ENCODE measurements around the gene FHOD1.

Gene FHOD1

GRCh38 chr16:67184453-67184994, 62.8 kb downstream of the FHOD1 start:
- peaks cover 7% of the 10 kb centered on the region for H3K79me1 ChIP-seq (ENCODE audit: low read depth, low read length)
- H2BK120ac ChIP-seq (ENCODE audit: low read depth, low read length): no peak overlapping the region
- H3K18ac ChIP-seq (ENCODE audit: low read length): peak overlapping the region; percentile 89
- H3K4me3 ChIP-seq (ENCODE audit: low read length in 2 of 2): peak overlapping the region; percentile 54 to 90
- peaks cover 9 to 17% of the 10 kb centered on the region in 2 donors for H3K4me1 ChIP-seq (ENCODE audit: control insufficient read depth in 2 of 2, insufficient read depth in 1 of 2, low read depth in 1 of 2, low read length in 2 of 2)
- peak overlapping the region; percentile 37 for H2AK5ac ChIP-seq (ENCODE audit: low read depth, low read length)
- H3K14ac ChIP-seq (ENCODE audit: low read length): peak overlapping the region; percentile 38
- no peak overlapping the region for H3K4ac ChIP-seq (ENCODE audit: low read length)
- H3K27ac ChIP-seq (replicated peaks; ENCODE audit: low read length): no peak overlapping the region
- peak overlapping the region; percentile 70 for H3K9ac ChIP-seq (ENCODE audit: low read depth, low read length, poor library complexity)
- peaks cover 5 to 33% (median 8%) of the 10 kb centered on the region in 3 experiments for H3K27me3 ChIP-seq (ENCODE audit: control insufficient read depth in 3 of 3, insufficient read depth in 3 of 3, low read depth in 1 of 3, low read length in 3 of 3)
- no CpG with 5 or more reads among the region's 59 CpGs for WGBS, 2 donors (ENCODE audit: extremely low coverage in 2 of 2, insufficient read length in 2 of 2, insufficient replicate concordance in 1 of 2)
- peak overlapping the region; percentile 98 for H3K23ac ChIP-seq (ENCODE audit: low read depth, low read length, poor library complexity)
- H4K91ac ChIP-seq (ENCODE audit: low read depth, low read length, poor library complexity): peak overlapping the region; percentile 30
- DNase-seq (ENCODE audit: low spot score): no peak
- H3K9me3 ChIP-seq (replicated peaks in 1 of 2; ENCODE audit: control insufficient read depth in 2 of 2, insufficient read depth in 1 of 2, low read depth in 1 of 2, low read length in 2 of 2): no peaks in the 10 kb centered on the region
- no peak overlapping the region for H4K8ac ChIP-seq (ENCODE audit: low read depth, low read length)
- peaks cover 0 to 11% of the 10 kb centered on the region in 2 donors for H3K36me3 ChIP-seq (replicated peaks in 1 of 2; ENCODE audit: control insufficient read depth in 2 of 2, insufficient read depth in 2 of 2, low read length in 2 of 2)
- peak overlapping the region; percentile 58 for H2BK15ac ChIP-seq (ENCODE audit: low read length)
- H2AFZ ChIP-seq (ENCODE audit: low read length): peak overlapping the region; percentile 96
- peak overlapping the region; percentile 91 for H3K4me2 ChIP-seq (ENCODE audit: insufficient read depth, low read length, poor library complexity, severe bottlenecking)
- no peak overlapping the region for H2BK12ac ChIP-seq (ENCODE audit: low read length)
- H2BK5ac ChIP-seq (ENCODE audit: low read length): peak overlapping the region; percentile 53

- peak within 1 kb of the TSS; percentile 30 for H4K91ac ChIP-seq (ENCODE audit: low read depth, low read length, poor library complexity)
- peak within 1 kb of the TSS; percentile 95 for H3K9ac ChIP-seq (ENCODE audit: low read depth, low read length, poor library complexity)
- H3K18ac ChIP-seq (ENCODE audit: low read length): peak within 1 kb of the TSS; percentile 99
- H2BK5ac ChIP-seq (ENCODE audit: low read length): peak within 1 kb of the TSS; percentile 94
- peak within 1 kb of the TSS; percentile 99 for H3K23ac ChIP-seq (ENCODE audit: low read depth, low read length, poor library complexity)
- H2BK120ac ChIP-seq (ENCODE audit: low read depth, low read length): no peak within 1 kb of the TSS
- H3K4me2 ChIP-seq (ENCODE audit: insufficient read depth, low read length, poor library complexity, severe bottlenecking): peak within 1 kb of the TSS; percentile 91
- WGBS, 2 donors (ENCODE audit: extremely low coverage in 2 of 2, insufficient read length in 2 of 2, insufficient replicate concordance in 1 of 2): no CpG with 5 or more reads among the region's 77 CpGs
- H2AFZ ChIP-seq (ENCODE audit: low read length): peak within 1 kb of the TSS; percentile 96
- peak within 1 kb of the TSS; percentile 96 for H4K8ac ChIP-seq (ENCODE audit: low read depth, low read length)
- H3K27me3 ChIP-seq (ENCODE audit: control insufficient read depth in 3 of 3, insufficient read depth in 3 of 3, low read depth in 1 of 3, low read length in 3 of 3): peaks cover 5 to 40% (median 8%) of the 10 kb centered on the region in 3 experiments
- peak within 1 kb of the TSS; percentile 97 for H3K14ac ChIP-seq (ENCODE audit: low read length)
- H3K4ac ChIP-seq (ENCODE audit: low read length): no peak within 1 kb of the TSS
- peak within 1 kb of the TSS; percentile 94 for H2BK15ac ChIP-seq (ENCODE audit: low read length)
- peak within 1 kb of the TSS; percentile 37 for H2AK5ac ChIP-seq (ENCODE audit: low read depth, low read length)
- peak; percentile 96 for DNase-seq (ENCODE audit: low spot score)
- H2BK12ac ChIP-seq (ENCODE audit: low read length): peak within 1 kb of the TSS; percentile 73
- H3K27ac ChIP-seq (replicated peaks; ENCODE audit: low read length): peak within 1 kb of the TSS; percentile 92
- peaks cover 0 to 13% of the 10 kb centered on the region in 2 donors for H3K36me3 ChIP-seq (replicated peaks in 1 of 2; ENCODE audit: control insufficient read depth in 2 of 2, insufficient read depth in 2 of 2, low read length in 2 of 2)
- H3K9me3 ChIP-seq (replicated peaks in 1 of 2; ENCODE audit: control insufficient read depth in 2 of 2, insufficient read depth in 1 of 2, low read depth in 1 of 2, low read length in 2 of 2): no peaks in the 10 kb centered on the region
- H3K79me1 ChIP-seq (ENCODE audit: low read depth, low read length): peaks cover 7% of the 10 kb centered on the region
- peaks cover 8 to 17% of the 10 kb centered on the region in 2 donors for H3K4me1 ChIP-seq (ENCODE audit: control insufficient read depth in 2 of 2, insufficient read depth in 1 of 2, low read depth in 1 of 2, low read length in 2 of 2)
- H3K4me3 ChIP-seq (ENCODE audit: low read length in 2 of 2): peak within 1 kb of the TSS; percentile 54 to 90
These were observed 63.4 kb downstream of the FHOD1 start, which contains the start of gene MATCAP1 for GRCh38 chr16:67183627-67184452. Gene MATCAP1, minus strand, starts transcription at chr16:67183963. Its CDS starts 3,353 bp downstream, at chr16:67180610.

- Histone ChIP-seq H4K91ac (ENCODE audit: low read depth, low read length, poor library complexity) (no peak overlapping the region), H4K8ac (ENCODE audit: low read depth, low read length) (no peak overlapping the region), H3K18ac (ENCODE audit: low read length) (peak overlapping the region; percentile 84), H2AFZ (ENCODE audit: low read length) (peak overlapping the region; percentile 96), H3K79me1 (ENCODE audit: low read depth, low read length) (peaks cover 7% of the 10 kb centered on the region), H3K27me3 (ENCODE audit: control insufficient read depth in 3 of 3, insufficient read depth in 3 of 3, low read depth in 1 of 3, low read length in 3 of 3) (peaks cover 5 to 46% (median 8%) of the 10 kb centered on the region in 3 experiments), H3K4ac (ENCODE audit: low read length) (no peak overlapping the region), H3K9me3 (replicated peaks in 1 of 2; ENCODE audit: control insufficient read depth in 2 of 2, insufficient read depth in 1 of 2, low read depth in 1 of 2, low read length in 2 of 2) (no peaks in the 10 kb centered on the region), H2BK5ac (ENCODE audit: low read length) (peak overlapping the region; percentile 94), H3K9ac (ENCODE audit: low read depth, low read length, poor library complexity) (peak overlapping the region; percentile 55), H3K4me3 (ENCODE audit: low read length in 2 of 2) (peak overlapping the region; percentile 54 to 90), H2BK12ac (ENCODE audit: low read length) (no peak overlapping the region), H3K23ac (ENCODE audit: low read depth, low read length, poor library complexity) (no peak overlapping the region), H3K4me2 (ENCODE audit: insufficient read depth, low read length, poor library complexity, severe bottlenecking) (peak overlapping the region; percentile 82), H3K14ac (ENCODE audit: low read length) (no peak overlapping the region), H3K36me3 (replicated peaks in 1 of 2; ENCODE audit: control insufficient read depth in 2 of 2, insufficient read depth in 2 of 2, low read length in 2 of 2) (peaks cover 0 to 13% of the 10 kb centered on the region in 2 donors), H2AK5ac (ENCODE audit: low read depth, low read length) (no peak overlapping the region), H3K4me1 (ENCODE audit: control insufficient read depth in 2 of 2, insufficient read depth in 1 of 2, low read depth in 1 of 2, low read length in 2 of 2) (peaks cover 8 to 19% of the 10 kb centered on the region in 2 donors), H3K27ac (replicated peaks; ENCODE audit: low read length) (no peak overlapping the region), H2BK120ac (ENCODE audit: low read depth, low read length) (no peak overlapping the region), H2BK15ac (ENCODE audit: low read length) (no peak overlapping the region)
- no peak for DNase-seq (ENCODE audit: low spot score)
- WGBS, 2 donors (ENCODE audit: extremely low coverage in 2 of 2, insufficient read length in 2 of 2, insufficient replicate concordance in 1 of 2): no CpG with 5 or more reads among the region's 11 CpGs
These were observed 64.0 kb downstream of the FHOD1 start for GRCh38 chr16:67183284-67183626.

GRCh38 chr16:67182288-67182687, 65.0 kb downstream of the FHOD1 start:
- Histone ChIP-seq H2AFZ (ENCODE audit: low read length) (no peak overlapping the region), H3K4me1 (ENCODE audit: control insufficient read depth in 2 of 2, insufficient read depth in 1 of 2, low read depth in 1 of 2, low read length in 2 of 2) (peaks cover 8 to 21% of the 10 kb centered on the region in 2 donors), H2BK12ac (ENCODE audit: low read length) (no peak overlapping the region), H2BK5ac (ENCODE audit: low read length) (no peak overlapping the region), H3K18ac (ENCODE audit: low read length) (no peak overlapping the region), H3K14ac (ENCODE audit: low read length) (no peak overlapping the region), H3K27me3 (ENCODE audit: control insufficient read depth in 3 of 3, insufficient read depth in 3 of 3, low read depth in 1 of 3, low read length in 3 of 3) (peaks cover 5 to 55% (median 8%) of the 10 kb centered on the region in 3 experiments), H3K27ac (replicated peaks; ENCODE audit: low read length) (no peak overlapping the region), H4K91ac (ENCODE audit: low read depth, low read length, poor library complexity) (no peak overlapping the region), H3K4me3 (ENCODE audit: low read length in 2 of 2) (peak overlapping the region in 1 of 2 donors; percentile 54), H3K9ac (ENCODE audit: low read depth, low read length, poor library complexity) (no peak overlapping the region), H3K4me2 (ENCODE audit: insufficient read depth, low read length, poor library complexity, severe bottlenecking) (no peak overlapping the region), H3K4ac (ENCODE audit: low read length) (no peak overlapping the region), H3K36me3 (replicated peaks in 1 of 2; ENCODE audit: control insufficient read depth in 2 of 2, insufficient read depth in 2 of 2, low read length in 2 of 2) (peaks cover 0 to 13% of the 10 kb centered on the region in 2 donors), H3K23ac (ENCODE audit: low read depth, low read length, poor library complexity) (no peak overlapping the region), H3K79me1 (ENCODE audit: low read depth, low read length) (peaks cover 6% of the 10 kb centered on the region), H2BK120ac (ENCODE audit: low read depth, low read length) (no peak overlapping the region), H2AK5ac (ENCODE audit: low read depth, low read length) (no peak overlapping the region), H4K8ac (ENCODE audit: low read depth, low read length) (no peak overlapping the region), H2BK15ac (ENCODE audit: low read length) (no peak overlapping the region), H3K9me3 (replicated peaks in 1 of 2; ENCODE audit: control insufficient read depth in 2 of 2, insufficient read depth in 1 of 2, low read depth in 1 of 2, low read length in 2 of 2) (no peaks in the 10 kb centered on the region)
- WGBS, 2 donors (ENCODE audit: extremely low coverage in 2 of 2, insufficient read length in 2 of 2, insufficient replicate concordance in 1 of 2): no CpG with 5 or more reads among the region's 2 CpGs
- DNase-seq (ENCODE audit: low spot score): no peak

All from neuronal stem cell (in vitro differentiated cells).